ENCODE data around the gene MYO9A. TPM values are rescaled to one million over a fixed set of nuclear protein-coding genes. Genes with fewer than 3 reads are reported as not detected.
A peak's percentile ranks its signal among the peaks of the same experiment; 100 is the strongest.
"Not testable (repeated sequence)": the region's sequence is repeated elsewhere in the genome, so short reads cannot be mapped to it uniquely, and the experiment has no call there.

Gene MYO9A
- polyA plus RNA-seq, 5 donors = 22.3 to 43.3 (median 38.9) TPM

DNA sequence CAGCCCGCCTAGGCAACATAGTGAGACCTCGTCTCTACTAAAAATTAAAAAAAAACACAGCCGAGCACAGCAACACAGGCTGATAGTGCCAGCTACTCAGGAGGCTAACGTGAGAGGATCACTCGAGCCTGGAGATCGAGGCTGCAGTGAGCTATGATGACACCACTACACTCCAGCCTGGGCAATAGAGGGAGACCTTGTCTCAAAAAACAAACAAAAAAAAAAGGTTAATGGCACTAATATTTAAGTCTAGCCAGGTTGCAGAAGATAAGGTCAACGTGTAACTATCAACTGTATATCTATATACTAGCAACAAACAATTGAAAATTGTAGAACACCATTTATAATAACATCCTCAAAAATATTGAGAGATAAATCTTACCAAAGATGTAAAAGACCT is 75.1 kb downstream of the MYO9A start:
- DNase-seq = no peak

DNA sequence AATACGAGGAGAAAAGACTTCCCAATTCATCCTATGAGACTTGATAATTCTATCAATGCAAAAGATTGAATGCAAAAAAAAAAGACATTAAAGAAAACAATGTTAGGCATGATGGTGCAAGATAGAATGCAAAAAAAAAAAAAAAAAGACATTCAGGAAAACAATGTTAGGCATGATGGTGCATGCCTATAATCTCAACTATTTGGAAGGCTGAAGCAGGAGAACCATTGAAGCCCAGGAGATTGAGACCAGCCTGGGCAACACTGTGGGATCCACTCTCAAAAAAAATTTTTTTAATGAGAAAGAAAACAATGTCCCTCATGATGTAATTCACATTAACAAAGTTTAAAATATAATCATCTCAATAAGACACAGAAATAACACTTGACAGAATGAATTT is 75.9 kb downstream of the MYO9A start:
- no peak for DNase-seq

DNA sequence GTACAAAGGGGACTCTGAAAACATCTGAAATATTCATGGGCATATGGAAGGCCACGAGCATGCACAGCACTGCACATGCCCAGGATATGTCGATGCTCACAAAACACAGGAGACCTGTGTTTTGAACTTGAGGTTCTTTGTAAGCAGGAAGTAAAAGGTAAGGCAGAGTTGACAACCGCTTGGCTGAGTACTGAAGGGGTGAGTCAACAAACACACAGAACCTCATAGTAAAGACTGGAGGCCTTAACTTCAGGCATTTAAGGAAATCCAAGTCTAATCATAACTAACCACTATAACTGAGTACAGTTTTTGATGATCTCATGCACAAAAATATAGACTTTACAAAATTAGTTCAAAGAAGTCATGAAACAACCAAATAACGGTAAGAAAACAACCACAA is 80.6 kb downstream of the MYO9A start:
- no peak for DNase-seq

DNA sequence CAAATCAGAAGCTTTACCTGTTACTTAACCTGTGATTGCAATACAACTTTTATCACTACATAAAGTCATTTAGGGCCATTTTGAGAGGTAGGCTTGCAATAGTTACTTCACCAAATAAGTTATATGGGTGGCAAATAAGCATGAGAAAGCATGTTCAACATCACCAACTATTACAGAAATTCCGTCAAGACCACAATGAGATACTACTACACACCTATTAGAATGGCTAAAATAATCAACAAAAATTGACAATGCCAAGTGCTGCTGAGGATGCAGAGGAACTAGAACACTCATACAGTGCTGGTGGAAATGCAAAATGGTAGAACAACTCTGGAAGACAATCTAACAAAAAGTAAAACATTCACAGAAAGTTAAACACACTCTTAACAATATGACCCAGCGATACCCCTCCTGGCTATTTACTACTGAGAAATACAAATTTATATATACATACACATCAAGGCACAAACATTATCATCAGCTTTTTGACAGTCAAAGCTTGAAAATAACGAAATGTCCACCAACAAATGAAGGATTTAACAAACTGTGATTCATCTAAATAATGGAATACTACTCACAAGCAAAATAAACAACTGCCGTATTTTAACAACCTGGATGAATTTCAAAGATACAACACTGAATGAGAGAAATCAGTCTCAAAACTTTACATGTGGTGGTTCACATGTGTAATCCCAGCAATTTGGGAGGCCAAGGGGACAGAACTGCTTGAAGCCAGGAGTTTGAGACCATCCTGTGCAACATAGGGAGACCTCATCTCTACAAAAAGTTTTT is 82.9 kb downstream of the MYO9A start:
- no peak for DNase-seq

DNA sequence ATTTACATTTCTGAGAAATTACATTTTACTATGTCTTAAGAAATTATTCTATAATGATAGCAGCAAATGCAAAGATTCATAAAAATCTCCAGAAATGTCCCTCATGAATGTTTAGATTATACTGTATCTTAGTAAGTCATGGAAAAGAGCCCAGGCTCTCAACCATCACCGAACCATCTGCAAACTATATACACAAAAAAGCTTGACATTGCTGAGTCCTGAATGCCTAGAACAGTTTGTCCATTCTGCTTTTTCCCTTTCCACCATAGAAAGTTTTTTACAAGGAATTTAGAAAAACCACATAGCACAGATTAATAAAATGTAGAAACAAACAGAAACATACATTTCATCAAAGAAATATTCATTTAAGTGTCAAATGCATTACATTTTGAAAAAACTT is 83.6 kb downstream of the MYO9A start:
- no peak for DNase-seq

DNA sequence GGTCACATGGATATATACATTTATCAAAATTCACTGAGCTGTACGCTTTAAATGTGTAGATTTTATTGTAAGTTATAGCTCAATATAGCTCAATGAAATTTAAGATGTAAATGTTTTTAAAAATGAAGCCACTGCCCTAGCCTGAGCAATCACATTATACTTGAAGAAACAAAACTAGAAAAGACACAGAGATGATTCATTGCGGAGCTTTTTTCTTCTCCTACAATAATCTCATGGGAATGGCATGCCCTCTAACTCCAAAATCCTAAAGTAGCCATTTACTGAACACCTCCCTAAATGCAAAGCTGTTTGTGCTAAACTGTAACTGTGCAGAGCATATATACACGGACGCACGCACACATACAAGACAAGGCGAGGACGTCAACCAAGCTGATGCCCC is 84.2 kb downstream of the MYO9A start:
- no peak for DNase-seq

DNA sequence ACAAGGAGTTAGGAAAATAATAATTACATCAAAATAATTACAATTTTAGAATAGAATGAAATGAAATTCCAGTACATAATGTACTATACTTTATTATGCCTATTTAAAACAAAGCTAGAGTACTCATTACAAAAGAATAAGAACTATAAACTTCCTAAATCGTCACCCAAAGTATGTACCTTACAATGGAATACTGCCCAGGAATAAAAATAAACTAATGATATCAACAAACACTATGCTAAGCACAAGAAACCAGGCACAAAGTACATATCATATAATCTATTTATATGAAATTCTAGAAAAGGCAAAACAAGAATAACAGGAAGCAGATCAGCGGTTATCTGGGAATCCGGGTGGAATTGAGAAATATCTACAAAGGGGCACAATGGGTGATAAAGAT is 84.7 kb downstream of the MYO9A start:
- DNase-seq = no peak

DNA sequence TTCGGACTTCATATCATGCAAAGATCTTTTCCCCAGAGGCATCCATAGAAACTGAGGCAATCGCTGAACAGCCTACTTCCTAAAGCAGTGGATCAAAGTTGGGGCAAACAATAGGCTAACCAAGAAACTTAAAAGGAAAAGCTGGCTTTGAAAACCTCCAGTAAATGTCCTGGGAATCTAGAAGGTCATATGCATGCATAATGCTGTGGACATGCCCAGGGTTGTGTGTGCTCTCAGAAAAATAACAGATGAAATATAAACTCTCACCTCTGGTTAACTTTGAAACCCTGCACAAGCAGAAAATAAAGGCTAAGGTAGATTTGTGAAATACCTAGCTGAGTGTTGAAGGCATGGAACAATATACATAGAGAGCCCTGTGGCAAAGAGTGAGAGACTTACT is 96.3 kb downstream of the MYO9A start:
- DNase-seq = no peak

DNA sequence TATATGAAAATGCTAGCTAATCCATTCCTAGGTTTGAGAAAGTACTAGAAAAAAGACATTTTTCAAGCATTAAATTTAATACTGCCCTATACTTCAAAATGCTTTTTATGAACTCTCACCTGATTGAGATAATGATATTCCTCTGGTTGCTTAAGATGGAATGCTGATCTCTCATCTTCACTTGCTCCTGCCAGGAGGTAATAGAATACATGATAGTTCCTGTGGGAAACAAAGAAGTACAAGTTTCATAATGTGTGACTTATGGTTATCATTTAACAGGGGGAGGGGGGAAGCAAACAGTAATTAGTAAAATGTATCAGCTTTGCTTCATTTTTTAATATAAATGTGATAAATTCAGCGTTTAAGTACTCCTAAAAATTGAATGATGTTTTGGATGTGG is 97.2 kb downstream of the MYO9A start:
- DNase-seq = no peak

DNA sequence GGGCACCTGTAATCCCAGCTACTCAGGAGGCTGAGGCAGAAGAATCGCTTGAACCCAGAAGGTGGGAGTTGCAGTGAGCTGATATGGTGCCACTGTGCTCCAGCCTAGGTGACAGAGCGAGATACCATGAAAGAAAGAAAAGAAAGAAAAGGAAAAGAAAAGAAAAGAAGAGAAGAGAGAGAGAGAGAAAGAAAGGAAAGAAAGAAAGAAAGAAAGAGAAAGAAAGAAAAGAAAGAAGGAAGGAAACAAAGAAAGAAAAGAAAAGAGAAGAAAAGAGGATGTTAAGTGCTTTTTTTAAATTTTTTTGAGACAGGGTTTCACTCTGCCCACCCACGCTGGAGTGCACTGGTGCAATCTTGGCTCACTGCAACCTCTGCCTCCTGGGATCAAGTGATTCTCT is 103.4 kb downstream of the MYO9A start:
- not testable (repeated sequence) for DNase-seq

DNA sequence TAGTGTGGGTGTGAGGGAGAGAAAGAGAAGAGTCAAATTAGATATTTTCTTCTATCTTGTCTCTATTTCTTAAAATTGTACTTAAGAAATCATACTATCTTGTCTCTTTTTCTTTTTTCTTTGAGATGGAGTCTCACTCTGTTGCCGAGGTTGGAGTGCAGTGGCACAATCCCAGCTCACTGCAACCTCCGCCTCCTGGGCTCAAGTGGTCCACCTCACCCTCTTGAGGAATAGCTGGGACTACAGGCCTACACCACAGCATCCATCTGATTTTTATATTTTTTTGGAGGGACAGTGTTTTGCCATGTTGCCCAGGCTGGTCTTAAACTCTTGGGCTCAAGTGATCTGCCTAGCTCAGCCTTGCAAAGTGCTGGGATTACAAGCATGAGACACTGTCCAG is 104.2 kb downstream of the MYO9A start:
- DNase-seq = no peak

DNA sequence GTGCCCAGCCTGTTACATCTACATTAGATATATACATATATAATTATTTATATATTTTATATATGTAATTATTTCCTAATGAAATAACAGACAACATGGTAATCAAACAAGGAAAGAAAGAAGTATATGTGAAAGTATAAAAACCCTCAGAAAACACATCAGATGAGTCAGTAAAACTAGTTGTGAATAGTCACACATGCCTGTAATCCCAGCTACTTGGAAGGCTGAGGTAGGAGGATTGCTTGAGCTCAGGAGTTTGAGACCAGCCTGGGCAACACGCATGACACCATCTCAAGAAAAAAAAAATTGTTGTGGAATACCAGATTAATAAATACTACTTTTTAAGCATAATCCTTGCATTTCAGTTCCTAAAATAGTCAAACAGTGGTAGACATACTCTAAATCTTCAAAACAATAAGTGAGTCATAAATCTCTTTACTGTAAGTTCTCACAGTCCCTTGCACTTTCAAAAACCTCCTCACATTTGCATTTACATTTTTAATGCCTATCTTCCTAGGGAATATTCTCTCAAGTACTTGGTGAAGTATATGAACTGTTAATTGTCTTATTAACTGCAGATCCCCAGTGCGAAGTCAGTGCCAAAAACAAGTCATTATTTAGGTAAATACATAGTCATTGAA is 106.5 kb downstream of the MYO9A start:
- DNase-seq = no peak

DNA sequence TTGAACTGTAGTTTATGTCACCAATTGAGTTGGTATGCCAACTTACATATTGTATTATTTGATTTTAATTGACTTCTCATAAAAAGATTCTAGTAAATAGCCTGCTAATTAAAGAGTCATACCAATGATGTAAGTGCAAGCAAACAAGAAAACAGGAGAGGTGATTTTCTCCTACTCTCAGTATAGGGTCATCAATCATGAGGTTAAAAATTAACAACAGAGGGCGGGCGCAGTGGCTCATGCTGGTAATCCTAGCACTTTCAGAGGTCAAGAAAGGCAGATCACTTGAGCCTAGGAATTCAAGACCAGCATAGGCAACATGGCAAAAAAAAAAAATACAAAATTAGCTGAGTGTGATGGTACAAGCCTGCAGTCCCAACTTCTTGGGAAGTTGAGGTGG is 108.7 kb downstream of the MYO9A start:
- DNase-seq = no peak

DNA sequence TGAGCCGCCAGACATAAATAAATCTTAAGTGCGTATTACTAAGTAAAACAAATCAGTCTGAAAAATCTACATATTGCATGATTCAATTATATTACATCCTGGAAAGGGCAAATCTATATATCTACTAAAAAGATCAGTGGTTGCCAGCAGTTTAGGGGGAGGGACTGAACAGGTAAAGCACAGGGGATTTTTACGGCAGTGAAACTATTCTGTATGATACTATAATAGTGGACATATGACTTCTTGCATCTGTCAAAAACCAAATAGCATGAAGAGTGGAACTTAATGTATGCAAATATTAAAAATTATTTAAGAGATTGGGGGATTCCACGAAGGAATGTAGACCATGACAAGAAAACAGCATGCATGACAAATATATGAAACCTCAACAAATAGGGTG is 111.6 kb downstream of the MYO9A start:
- no peak for DNase-seq

DNA sequence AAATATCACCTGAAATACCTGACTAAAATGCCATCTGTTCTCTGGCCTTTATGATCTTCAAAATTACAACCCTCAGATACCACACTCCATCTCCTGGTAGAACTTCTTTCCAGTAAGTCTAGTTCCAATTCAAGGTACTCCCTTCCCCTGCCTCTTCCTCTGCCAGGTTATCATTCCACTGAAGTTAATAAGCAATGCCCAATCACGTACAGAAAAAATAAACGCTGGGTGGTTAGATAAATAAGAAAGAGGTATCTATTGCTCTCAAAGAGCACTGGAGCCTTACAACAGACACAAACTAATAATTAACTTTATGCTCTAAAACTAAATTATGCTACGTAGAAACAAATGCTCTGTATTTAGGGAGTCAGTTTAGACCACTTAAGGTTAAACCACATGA is 112.5 kb downstream of the MYO9A start:
- DNase-seq = no peak

DNA sequence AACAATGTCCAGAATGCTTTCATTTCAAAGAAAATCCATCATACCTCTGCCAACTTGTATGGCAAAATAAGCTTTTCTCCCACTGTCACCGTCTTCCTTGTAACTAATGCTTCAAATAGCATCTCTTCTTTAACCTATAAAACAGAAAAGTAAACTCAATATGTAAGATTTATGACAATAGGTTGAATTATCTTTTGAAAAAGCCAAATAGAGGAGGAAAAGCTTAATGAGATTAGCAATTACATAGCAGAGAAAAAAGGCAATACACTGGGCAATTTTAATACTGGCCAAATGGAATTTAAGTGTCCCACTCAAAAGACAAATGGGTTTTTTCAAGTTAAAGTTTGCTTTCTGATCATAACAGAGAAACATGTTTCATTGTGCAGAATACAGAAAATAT is 118.1 kb downstream of the MYO9A start:
- no peak for DNase-seq

DNA sequence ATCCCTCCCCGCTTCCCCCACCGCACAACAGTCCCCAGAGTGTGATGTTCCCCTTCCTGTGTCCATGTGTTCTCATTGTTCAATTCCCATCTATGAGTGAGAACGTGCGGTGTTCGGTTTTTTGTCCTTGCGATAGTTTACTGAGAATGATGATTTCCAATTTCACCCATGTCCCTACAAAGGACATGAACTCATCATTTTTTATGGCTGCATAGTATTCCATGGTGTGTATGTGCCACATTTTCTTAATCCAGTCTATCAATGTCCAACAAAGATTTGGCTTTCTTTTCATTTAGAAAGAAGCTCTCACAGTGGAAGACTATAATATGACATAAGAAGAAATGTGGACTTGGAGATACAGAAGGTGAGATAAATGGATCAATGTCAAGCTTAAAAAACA is 119.2 kb downstream of the MYO9A start:
- DNase-seq = not testable (repeated sequence)

DNA sequence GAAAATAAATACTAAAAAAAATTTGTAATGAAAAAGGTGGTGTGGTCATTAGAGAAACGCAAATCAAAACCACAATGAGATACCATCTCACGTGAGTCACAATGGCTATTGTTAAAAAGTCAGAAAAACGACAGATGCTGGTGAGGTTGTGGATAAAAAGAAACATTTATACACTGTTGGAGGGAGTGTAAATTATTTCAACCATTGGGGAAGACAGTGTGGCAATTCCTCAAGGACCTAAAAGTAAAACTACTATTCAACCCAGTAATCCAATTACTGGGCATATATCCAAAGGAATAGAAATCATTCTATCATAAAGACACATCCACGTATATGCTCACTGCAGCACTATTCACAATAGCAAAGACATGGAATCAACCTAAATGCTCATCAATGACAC is 120.3 kb downstream of the MYO9A start:
- no peak for DNase-seq

DNA sequence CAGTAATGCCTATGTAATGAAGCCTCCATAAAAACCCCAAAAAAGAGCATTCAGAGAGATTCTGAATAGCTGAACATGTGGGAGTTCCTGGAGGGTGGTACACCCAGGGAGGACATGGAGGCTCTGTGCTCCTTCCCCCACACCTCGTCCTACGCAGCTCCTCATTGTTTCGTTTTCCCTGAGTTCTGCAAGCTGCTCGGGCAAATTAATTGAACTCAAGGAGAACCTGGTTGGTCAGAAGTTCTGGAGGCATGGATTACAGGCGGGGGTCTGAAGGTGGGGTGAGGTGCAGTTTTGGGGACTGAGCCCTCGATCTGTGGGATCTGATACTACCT is 142.2 kb downstream of the MYO9A start:
- DNase-seq = peak in 1 of 2 donors; percentile 1

DNA sequence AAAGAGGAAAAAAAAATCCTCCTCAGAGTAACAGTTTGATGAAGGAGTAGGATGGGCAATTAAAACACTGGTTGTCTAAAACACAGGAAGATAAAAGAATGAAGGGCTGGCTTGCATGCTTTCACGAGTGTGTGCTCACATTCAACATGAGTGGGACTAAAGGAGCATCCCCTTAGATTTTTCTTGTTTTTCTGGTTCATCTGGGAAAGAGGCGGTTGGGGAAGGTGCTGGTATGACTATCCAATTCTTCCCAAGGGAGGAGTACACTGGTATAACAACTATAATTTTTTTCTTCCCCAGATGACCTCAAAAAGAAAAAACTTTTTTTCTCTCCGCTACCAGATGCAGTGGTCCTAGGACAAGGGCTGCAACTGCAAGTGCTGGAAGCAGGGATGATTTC is 143.7 kb downstream of the MYO9A start:
- DNase-seq = no peak

DNA sequence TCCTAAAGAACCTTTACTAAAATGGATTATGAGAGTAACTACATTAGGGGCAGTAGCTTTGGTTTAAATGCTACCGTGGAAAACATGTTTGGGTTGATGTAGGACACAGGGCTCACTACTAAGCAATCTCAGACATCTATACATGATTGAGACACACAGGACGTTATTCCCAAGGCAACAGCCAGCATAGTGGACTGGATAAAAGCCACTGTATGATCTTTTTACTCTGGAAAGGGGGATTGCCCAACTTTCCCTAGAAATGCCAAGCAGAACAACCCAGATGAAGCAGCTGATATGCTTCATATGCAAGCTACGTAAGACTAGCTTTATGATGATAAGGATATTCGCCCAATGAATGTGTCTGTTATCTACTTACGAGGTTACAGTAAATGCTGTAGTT is 144.6 kb downstream of the MYO9A start:
- DNase-seq = no peak

DNA sequence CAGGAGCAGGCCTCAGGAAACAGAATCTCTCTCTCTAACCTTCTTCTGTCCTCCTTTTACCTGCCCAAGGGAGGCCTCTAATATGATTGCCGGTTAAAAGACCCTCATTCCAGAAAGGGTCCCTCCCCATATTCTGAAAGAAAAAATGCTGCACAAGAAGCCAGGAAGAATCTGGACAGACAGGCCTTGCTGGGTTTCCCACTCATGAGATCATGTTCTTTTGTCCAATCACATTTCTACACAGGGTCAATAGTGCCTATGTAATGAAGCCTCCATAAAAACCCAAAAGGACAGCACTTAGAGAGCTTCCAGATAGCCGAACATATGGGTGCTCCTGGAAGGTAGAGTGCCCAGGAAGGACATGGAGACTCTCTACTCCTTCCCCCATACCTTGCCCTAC is 146.0 kb downstream of the MYO9A start:
- DNase-seq = peak; percentile 6 to 11

DNA sequence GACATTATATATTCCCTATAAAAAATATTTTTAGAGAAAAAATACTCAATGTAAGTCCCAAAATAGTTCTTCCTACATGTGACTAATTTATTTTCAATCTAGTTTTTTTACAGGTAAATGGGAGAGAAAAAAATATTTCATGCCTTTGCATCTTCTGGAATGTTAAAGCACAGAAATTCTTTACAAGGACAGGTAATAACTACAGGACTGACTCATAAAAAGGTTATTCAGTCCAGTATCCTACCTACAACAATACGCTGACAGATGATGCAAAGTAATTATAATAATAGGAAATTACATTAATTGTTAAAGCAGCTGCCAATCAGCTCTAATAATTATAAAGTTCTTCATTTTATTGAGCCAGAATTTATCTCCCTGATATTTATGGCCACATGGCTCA is 147.5 kb downstream of the MYO9A start:
- no peak for DNase-seq

DNA sequence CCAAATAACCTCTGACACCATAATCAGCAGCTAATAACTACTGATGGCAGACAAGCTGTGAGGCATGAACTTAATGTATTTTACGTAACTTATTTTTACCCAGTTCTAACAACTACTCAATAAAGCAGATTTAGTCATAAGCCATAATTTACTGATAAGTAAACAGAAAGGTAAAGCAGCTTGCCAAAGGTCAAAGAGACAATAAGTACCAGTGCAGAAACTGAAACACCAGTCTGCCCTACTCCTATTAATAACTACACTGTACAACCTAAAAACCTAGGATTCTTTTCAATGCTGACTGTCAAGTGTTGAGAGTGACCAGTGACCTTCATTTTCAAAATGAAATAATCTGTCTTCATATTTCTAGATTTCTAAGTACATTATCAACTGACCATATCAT is 155.4 kb downstream of the MYO9A start:
- no peak for DNase-seq

Measured in right lung (tissue), 5 donors.